ENCODE measurements around the gene NUDT2.

- TF ChIP-seq CTCF (IDR thresholded peaks at IDR 0.05): no peak
- TF ChIP-seq POLR2A (IDR thresholded peaks at IDR 0.05): no peak
Observed at GRCh38 chr9:34370335-34370969, 41.1 kb downstream of the NUDT2 start.

Measured in thyroid gland (tissue), 4 donors.